GM19395 (cell line): ENCODE data around the gene SLC25A33.
A peak's percentile ranks its signal among the peaks of the same experiment; 100 is the strongest.
"Not testable (repeated sequence)": the region's sequence is repeated elsewhere in the genome, so short reads cannot be mapped to it uniquely, and the experiment has no call there.

ENCODE experiments used
- ATAC-seq: cut with Tn5 transposase; IDR thresholded peaks from one replicate; pipeline ENCODE4 v1.9.1; 2021; ENCODE audit warnings: mild to moderate bottlenecking, moderate library complexity; ENCODE audit not compliant: unreplicated experiment

Gene SLC25A33

GRCh38 chr1:9539165-9539828, at the start of gene SLC25A33:
TSS of gene SLC25A33 (plus strand) at chr1:9539465. CDS start at chr1:9539692, 227 bp downstream.
- peak; percentile 95 for ATAC-seq

GRCh38 chr1:9490605-9491339, 48.5 kb upstream of the SLC25A33 start:
- ATAC-seq = no peak

GRCh38 chr1:9493326-9493725, 45.9 kb upstream of the SLC25A33 start:
- ATAC-seq = no peak

GRCh38 chr1:9494936-9495758, 44.1 kb upstream of the SLC25A33 start:
- ATAC-seq = no peak

- no peak for ATAC-seq
Observed at GRCh38 chr1:9495854-9496374, 43.4 kb upstream of the SLC25A33 start.

GRCh38 chr1:9500756-9501754, 38.2 kb upstream of the SLC25A33 start:
- ATAC-seq = no peak

GRCh38 chr1:9503001-9503675, 36.1 kb upstream of the SLC25A33 start:
- ATAC-seq = no peak

GRCh38 chr1:9505143-9505542, 34.1 kb upstream of the SLC25A33 start:
- no peak for ATAC-seq

- ATAC-seq = no peak
Observed at GRCh38 chr1:9506901-9507300, 32.4 kb upstream of the SLC25A33 start.

GRCh38 chr1:9510130-9510529, 29.1 kb upstream of the SLC25A33 start:
- ATAC-seq = no peak

- not testable (repeated sequence) for ATAC-seq
Observed at GRCh38 chr1:9515550-9515949, 23.7 kb upstream of the SLC25A33 start.

- ATAC-seq = no peak
Observed at GRCh38 chr1:9518454-9518998, 20.7 kb upstream of the SLC25A33 start.

GRCh38 chr1:9520411-9520810, 18.9 kb upstream of the SLC25A33 start:
- ATAC-seq = no peak

GRCh38 chr1:9529190-9529589, 10.1 kb upstream of the SLC25A33 start:
- no peak for ATAC-seq

- ATAC-seq = no peak
Observed at GRCh38 chr1:9530320-9530719, 8.9 kb upstream of the SLC25A33 start.

- no peak for ATAC-seq
Observed at GRCh38 chr1:9534953-9535352, 4.3 kb upstream of the SLC25A33 start.

GRCh38 chr1:9536301-9536700, 3.0 kb upstream of the SLC25A33 start:
- ATAC-seq = no peak

- ATAC-seq = no peak
Observed at GRCh38 chr1:9537863-9538668, 1.2 kb upstream of the SLC25A33 start.
